GM11168 (cell line): ENCODE measurements around the gene MYO1D.
"Not testable (repeated sequence)": the region's sequence is repeated elsewhere in the genome, so short reads cannot be mapped to it uniquely, and the experiment has no call there.

ENCODE experiments used
- in situ Hi-C: fragments of 300-500 bp; cut with MboI; formaldehyde crosslinking; loops from one replicate; pipeline ENCODE4 v1.12.0; 2022; ENCODE audit warnings: low sequenced_read_pairs; ENCODE audit not compliant: unreplicated experiment

MYO1D gene

GRCh38 chr17:32822996-32823395, 53.9 kb downstream of the MYO1D start:
- in situ Hi-C loops: no loop called here

GRCh38 chr17:32821987-32822934, 54.7 kb downstream of the MYO1D start:
- in situ Hi-C loops: not testable (repeated sequence)

GRCh38 chr17:32820440-32820839, 56.5 kb downstream of the MYO1D start:
- in situ Hi-C loops: no loop called here

- in situ Hi-C loops: no loop called here
Observed at GRCh38 chr17:32819787-32820186, 57.1 kb downstream of the MYO1D start.

GRCh38 chr17:32819035-32819434, 57.9 kb downstream of the MYO1D start:
- in situ Hi-C loops: no loop called here

- in situ Hi-C loops: no loop called here
Observed at GRCh38 chr17:32815460-32815859, 61.5 kb downstream of the MYO1D start.

- in situ Hi-C loops: no loop called here
Observed at GRCh38 chr17:32814836-32815235, 62.1 kb downstream of the MYO1D start.

- in situ Hi-C loops: no loop called here
Observed at GRCh38 chr17:32813021-32813420, 63.9 kb downstream of the MYO1D start.

- in situ Hi-C loops: no loop called here
Observed at GRCh38 chr17:32810690-32811089, 66.2 kb downstream of the MYO1D start.

- in situ Hi-C loops: no loop called here
Observed at GRCh38 chr17:32807577-32807976, 69.3 kb downstream of the MYO1D start.

GRCh38 chr17:32806646-32807045, 70.3 kb downstream of the MYO1D start:
- in situ Hi-C loops: no loop called here

- in situ Hi-C loops: no loop called here
Observed at GRCh38 chr17:32805029-32805976, 71.6 kb downstream of the MYO1D start.

GRCh38 chr17:32803544-32803943, 73.4 kb downstream of the MYO1D start:
- in situ Hi-C loops: no loop called here

GRCh38 chr17:32802306-32802705, 74.6 kb downstream of the MYO1D start:
- in situ Hi-C loops: no loop called here

- in situ Hi-C loops: no loop called here
Observed at GRCh38 chr17:32801641-32802040, 75.3 kb downstream of the MYO1D start.

- in situ Hi-C loops: no loop called here
Observed at GRCh38 chr17:32801193-32801592, 75.7 kb downstream of the MYO1D start.

GRCh38 chr17:32798938-32799337, 78.0 kb downstream of the MYO1D start:
- in situ Hi-C loops: no loop called here

GRCh38 chr17:32795339-32795979, 81.5 kb downstream of the MYO1D start:
- in situ Hi-C loops: no loop called here

- in situ Hi-C loops: no loop called here
Observed at GRCh38 chr17:32794533-32795246, 82.2 kb downstream of the MYO1D start.

GRCh38 chr17:32793841-32794240, 83.1 kb downstream of the MYO1D start:
- in situ Hi-C loops: no loop called here
